Hepatocyte (in vitro differentiated cells): Measurements from ENCODE around the gene CCR5. TPM values are rescaled to one million over a fixed set of nuclear protein-coding genes. Genes with fewer than 3 reads are reported as not detected.

ENCODE experiments used
- polyA plus RNA-seq: library from polyadenylated mRNA; unstranded; fragments of >200 nt; fragmentation: Nextera tagmentation; extraction: Ambion mirVana; gene quantifications from 2 replicates; pipeline ENCODE4 v1.2.1, GENCODE V29; 2016
- total RNA-seq: library from RNA; depleted of rRNA; stranded (reverse); fragments of >200 nt; gene quantifications from 2 replicates; pipeline ENCODE4 v1.2.3, GENCODE V29; 2014

The CCR5 gene
- total and polyA plus RNA-seq, 2 experiments from 2014 or later = 0.07 TPM; not detected in 1

Other genes starting within 250 kb of the CCR5 start
- 2.7 and 3.5 TPM in 2 replicates for gene CCR1, start 162.6 kb upstream of the CCR5 start, total RNA-seq
- gene CCR1, start 162.6 kb upstream of the CCR5 start, polyA plus RNA-seq = 1.8 and 2.3 TPM in 2 replicates
- gene CCR3, start 128.5 kb upstream of the CCR5 start, total RNA-seq = 0.40 TPM in 1 of 2 replicates, not detected in the other
- 0.12 TPM in 1 of 2 replicates, not detected in the other for gene CCR3, start 128.5 kb upstream of the CCR5 start, polyA plus RNA-seq
- gene CCR2, start 16.8 kb upstream of the CCR5 start, total RNA-seq = 0.04 and 0.23 TPM in 2 replicates
- gene CCR2, start 16.8 kb upstream of the CCR5 start, polyA plus RNA-seq = not detected in 2 replicates
- 1.5 and 3.1 TPM in 2 replicates for gene CCRL2, start 36.3 kb downstream of the CCR5 start, total RNA-seq
- gene CCRL2, start 36.3 kb downstream of the CCR5 start, polyA plus RNA-seq = 1.6 and 4.0 TPM in 2 replicates
- gene LTF, start 94.0 kb downstream of the CCR5 start, total RNA-seq = 0.40 and 1.8 TPM in 2 replicates
- 0.27 TPM in 1 of 2 replicates, not detected in the other for gene LTF, start 94.0 kb downstream of the CCR5 start, polyA plus RNA-seq
- 0.64 and 2.0 TPM in 2 replicates for gene RTP3, start 127.0 kb downstream of the CCR5 start, total RNA-seq
- 0.57 and 1.8 TPM in 2 replicates for gene RTP3, start 127.0 kb downstream of the CCR5 start, polyA plus RNA-seq
- 0.28 and 0.60 TPM in 2 replicates for gene LRRC2, start 195.4 kb downstream of the CCR5 start, total RNA-seq
- gene LRRC2, start 195.4 kb downstream of the CCR5 start, polyA plus RNA-seq = 2.0 and 4.4 TPM in 2 replicates
- not detected in 2 replicates for gene FAM240A, start 241.6 kb downstream of the CCR5 start, total RNA-seq
- not detected in 2 replicates for gene FAM240A, start 241.6 kb downstream of the CCR5 start, polyA plus RNA-seq